Testis (tissue), 2 donors: ENCODE results near the gene C18orf54.

Source experiments
- POLR2A ChIP-seq: fragments of 450-650 bp; IDR thresholded peaks from one replicate; pipeline ENCODE4 v1.6.1; 2017; ENCODE audit warnings: antibody characterized with exemption, mild to moderate bottlenecking, moderate library complexity
- TF ChIP-seq, protein P1 (sequence below), 3 experiments: fragments of 450-650 bp in 2 of 3; fragments of 200-600 bp in 1 of 3; sonication (generic) in 1 of 3; IDR thresholded peaks; one replicate each; pipeline ENCODE4 v1.5.1; 2016 to 2019; ENCODE audit warnings: antibody characterized with exemption in 3 of 3, mild to moderate bottlenecking in 2 of 3, moderate library complexity in 1 of 3

DNA sequence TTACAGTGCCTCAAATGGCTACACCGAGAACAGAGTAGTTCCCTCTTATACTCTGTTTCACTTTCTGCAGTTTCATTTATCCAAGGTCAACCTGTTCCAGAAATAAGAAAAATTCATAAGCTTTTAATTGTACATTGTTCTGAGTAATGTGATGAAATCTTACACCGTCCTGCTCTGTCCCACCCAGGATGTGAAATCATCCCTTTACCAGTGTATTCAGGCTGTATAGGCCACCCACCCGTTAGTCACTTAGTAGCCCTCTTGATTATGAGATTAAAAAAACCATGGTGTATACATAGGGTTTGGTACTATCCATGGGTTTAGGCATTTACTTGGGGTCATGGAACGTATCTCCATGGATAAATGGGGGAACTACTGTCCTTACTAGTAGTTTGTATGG lies 29.9 kb upstream of the C18orf54 start:
- TF ChIP-seq, protein P1, sequence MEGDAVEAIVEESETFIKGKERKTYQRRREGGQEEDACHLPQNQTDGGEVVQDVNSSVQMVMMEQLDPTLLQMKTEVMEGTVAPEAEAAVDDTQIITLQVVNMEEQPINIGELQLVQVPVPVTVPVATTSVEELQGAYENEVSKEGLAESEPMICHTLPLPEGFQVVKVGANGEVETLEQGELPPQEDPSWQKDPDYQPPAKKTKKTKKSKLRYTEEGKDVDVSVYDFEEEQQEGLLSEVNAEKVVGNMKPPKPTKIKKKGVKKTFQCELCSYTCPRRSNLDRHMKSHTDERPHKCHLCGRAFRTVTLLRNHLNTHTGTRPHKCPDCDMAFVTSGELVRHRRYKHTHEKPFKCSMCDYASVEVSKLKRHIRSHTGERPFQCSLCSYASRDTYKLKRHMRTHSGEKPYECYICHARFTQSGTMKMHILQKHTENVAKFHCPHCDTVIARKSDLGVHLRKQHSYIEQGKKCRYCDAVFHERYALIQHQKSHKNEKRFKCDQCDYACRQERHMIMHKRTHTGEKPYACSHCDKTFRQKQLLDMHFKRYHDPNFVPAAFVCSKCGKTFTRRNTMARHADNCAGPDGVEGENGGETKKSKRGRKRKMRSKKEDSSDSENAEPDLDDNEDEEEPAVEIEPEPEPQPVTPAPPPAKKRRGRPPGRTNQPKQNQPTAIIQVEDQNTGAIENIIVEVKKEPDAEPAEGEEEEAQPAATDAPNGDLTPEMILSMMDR (IDR thresholded peaks at IDR 0.05) = no peak
- no peak for TF ChIP-seq POLR2A
